GM23338 (cell line): ENCODE results near the gene SNX5. TPM values are rescaled to one million over a fixed set of nuclear protein-coding genes. Genes with fewer than 3 reads are reported as not detected.

Experiments
- ATAC-seq: fragments of 200-7000 bp; cut with Tn5 transposase; 3 replicates; pipeline ENCODE4 v1.9.1; 2020
- DNase-seq: peaks from one replicate; pipeline ENCODE4 v3.0.0-alpha.2; 2015; ENCODE audit warnings: low spot score
- H2AFZ ChIP-seq: fragments of 200-600 bp; sonication (generic); 2 replicates; pipeline ENCODE4 v1.8.0; 2016; ENCODE audit warnings: antibody characterized with exemption, mild to moderate bottlenecking, moderate library complexity
- H3F3A ChIP-seq: fragments of 200-600 bp; sonication (generic); replicated peaks from 2 replicates; pipeline ENCODE4 v1.8.0; 2017; ENCODE audit warnings: antibody characterized with exemption, mixed run types, low read depth
- H3K27ac ChIP-seq: fragments of 200-600 bp; sonication (generic); 2 replicates; pipeline ENCODE4 v1.6.1; 2016; ENCODE audit warnings: low read depth
- H3K27me3 ChIP-seq: fragments of 200-600 bp; sonication (generic); 2 replicates; pipeline ENCODE4 v1.8.0; 2016; ENCODE audit warnings: mild to moderate bottlenecking, mixed run types, moderate library complexity; ENCODE audit not compliant: insufficient read depth
- H3K36me3 ChIP-seq: fragments of 200-600 bp; sonication (generic); 2 replicates; pipeline ENCODE4 v1.8.0; 2016; ENCODE audit warnings: mild to moderate bottlenecking; ENCODE audit not compliant: insufficient read depth
- H3K4me1 ChIP-seq: fragments of 200-600 bp; sonication (generic); 2 replicates; pipeline ENCODE4 v1.8.0; 2016; ENCODE audit warnings: mild to moderate bottlenecking, moderate library complexity; ENCODE audit not compliant: insufficient read depth
- H3K4me2 ChIP-seq: fragments of 200-600 bp; sonication (generic); 2 replicates; pipeline ENCODE4 v1.7.1; 2017; ENCODE audit warnings: mixed run types
- H3K4me3 ChIP-seq: fragments of 200-600 bp; sonication (generic); 2 replicates; pipeline ENCODE4 v1.6.1; 2016; ENCODE audit warnings: mixed run types
- H3K79me2 ChIP-seq: fragments of 200-600 bp; sonication (generic); replicated peaks from 2 replicates; pipeline ENCODE4 v1.8.0; 2017; ENCODE audit warnings: mild to moderate bottlenecking; ENCODE audit not compliant: insufficient read depth
- H3K9me2 ChIP-seq: fragments of 200-600 bp; sonication (generic); 2 replicates; pipeline ENCODE4 v1.8.0; 2017; ENCODE audit not compliant: insufficient read depth
- H4K20me1 ChIP-seq: fragments of 200-600 bp; sonication (generic); replicated peaks from 2 replicates; pipeline ENCODE4 v1.8.0; 2017; ENCODE audit warnings: mild to moderate bottlenecking; ENCODE audit not compliant: insufficient read depth
- H3K27ac Mint-ChIP-seq: 2 replicates; pipeline ENCODE4 v1.8.0; 2020; ENCODE audit warnings: inconsistent platforms, mild to moderate bottlenecking, moderate library complexity, mixed read lengths
- H3K27me3 Mint-ChIP-seq: 3 replicates; pipeline ENCODE4 v1.8.0; 2022; ENCODE audit warnings: low read depth, mild to moderate bottlenecking, moderate library complexity, mixed read lengths, inconsistent platforms; ENCODE audit not compliant: insufficient read depth, poor library complexity
- H3K36me3 Mint-ChIP-seq: 3 replicates; pipeline ENCODE4 v1.8.0; 2021; ENCODE audit warnings: low read depth, mild to moderate bottlenecking, inconsistent platforms, moderate library complexity, mixed read lengths
- H3K4me1 Mint-ChIP-seq: 3 replicates; pipeline ENCODE4 v1.8.0; 2020; ENCODE audit warnings: mild to moderate bottlenecking, inconsistent platforms, mixed read lengths
- H3K4me3 Mint-ChIP-seq: 3 replicates; pipeline ENCODE4 v1.8.0; 2021; ENCODE audit warnings: moderate library complexity, mild to moderate bottlenecking, inconsistent platforms, mixed read lengths
- H3K9me3 Mint-ChIP-seq: 3 replicates; pipeline ENCODE4 v1.8.0; 2020; ENCODE audit warnings: moderate library complexity, mild to moderate bottlenecking, inconsistent platforms, mixed read lengths
- CREB1 ChIP-seq: fragments of 250-450 bp; sonication (Bioruptor Pico); IDR thresholded peaks from 2 replicates; pipeline ENCODE4 v1.5.0; 2020; ENCODE audit warnings: low read depth, mild to moderate bottlenecking, moderate library complexity
- ETS1 ChIP-seq: IDR thresholded peaks from 2 replicates; pipeline ENCODE4 v1.6.1; 2016; ENCODE audit warnings: antibody characterized with exemption
- EZH2phosphoT487 ChIP-seq: fragments of 200-600 bp; sonication (generic); IDR thresholded peaks from one replicate; pipeline ENCODE4 v1.8.1; 2018; ENCODE audit warnings: antibody characterized with exemption; ENCODE audit not compliant: unreplicated experiment
- NANOG ChIP-seq: IDR thresholded peaks from 2 replicates; pipeline ENCODE4 v1.6.1; 2016; ENCODE audit warnings: antibody characterized with exemption, borderline replicate concordance
- STAT1 ChIP-seq: IDR thresholded peaks from one replicate; pipeline ENCODE4 v1.6.1; 2016; ENCODE audit warnings: antibody characterized with exemption; ENCODE audit not compliant: unreplicated experiment
- ZNF114 ChIP-seq: fragments of 250-450 bp; sonication (Bioruptor Pico); IDR thresholded peaks from 2 replicates; pipeline ENCODE4 v1.5.0; 2020; ENCODE audit warnings: mild to moderate bottlenecking, moderate library complexity
- ZNF331 ChIP-seq: fragments of 250-450 bp; sonication (Bioruptor Pico); IDR thresholded peaks from 2 replicates; pipeline ENCODE4 v1.5.0; 2020; ENCODE audit warnings: low read depth, mild to moderate bottlenecking, moderate library complexity
- polyA plus RNA-seq: library from polyadenylated mRNA; unstranded; fragments of >200 nt; fragmentation: Nextera tagmentation; extraction: Ambion mirVana; gene quantifications from 2 replicates; pipeline ENCODE4 v1.2.1, GENCODE V29; 2016
- total RNA-seq: library from RNA; depleted of rRNA; stranded (reverse); fragments of >200 nt; shearing (Covaris generic); gene quantifications from 2 replicates; pipeline ENCODE4 v1.2.3, GENCODE V29; 2014
- TF ChIP-seq, protein P1 (sequence below): IDR thresholded peaks from one replicate; pipeline ENCODE4 v1.6.1; 2018; ENCODE audit warnings: antibody characterized with exemption; ENCODE audit not compliant: unreplicated experiment
- TF ChIP-seq, protein P2 (sequence below), 2 experiments: fragments of 200-600 bp in 1 of 2; sonication (generic) in 1 of 2; conservative IDR thresholded peaks; 2 replicates each; pipeline versions ENCODE4 v1.5.1 to v1.6.1; 2016 to 2017; ENCODE audit warnings: antibody characterized with exemption in 2 of 2, low read depth in 2 of 2, mild to moderate bottlenecking in 2 of 2, moderate library complexity in 1 of 2

SNX5 gene
- total and polyA plus RNA-seq, 2 experiments from 2014 or later, result 167 to 287 TPM

DNA sequence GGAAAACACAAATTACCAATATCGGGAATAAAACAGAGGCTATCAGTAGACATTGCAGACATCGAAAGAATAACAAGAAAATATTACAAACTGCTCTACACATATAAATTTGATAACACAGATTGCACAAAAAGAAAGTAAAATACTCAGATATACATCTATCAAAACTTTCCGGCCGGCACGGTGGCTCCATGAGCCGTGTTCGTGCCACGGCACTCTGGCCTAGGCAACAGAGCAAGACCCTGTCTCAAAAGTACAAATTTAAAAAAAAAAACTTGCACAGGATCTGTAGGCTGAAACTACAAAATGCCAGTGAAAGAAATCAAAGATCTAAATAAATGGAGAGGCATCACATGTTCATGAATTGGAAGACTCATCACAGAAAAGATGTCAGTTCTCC is 49.4 kb downstream of the SNX5 start:
- no peaks in the 10 kb centered on the region; the same call in 2 of the 3 replicates for H3K9me3 Mint-ChIP-seq
- Histone ChIP-seq H4K20me1 (no peaks in the 10 kb centered on the region), H3K4me2 (no peak overlapping the region), H3K27me3 (no peaks in the 10 kb centered on the region), H3K4me3 (no peak overlapping the region), H3K27ac (no peak overlapping the region), H3K36me3 (no peaks in the 10 kb centered on the region), H3K4me1 (no peaks in the 10 kb centered on the region), H3K79me2 (no peaks in the 10 kb centered on the region), H2AFZ (no peak overlapping the region), H3F3A (no peaks in the 10 kb centered on the region), H3K9me2 (no peaks in the 10 kb centered on the region)
- no peak overlapping the region for H3K27ac Mint-ChIP-seq
- no peak overlapping the region for H3K4me3 Mint-ChIP-seq
- no peak for TF ChIP-seq ETS1
- no peak for TF ChIP-seq STAT1
- ATAC-seq (no peak), DNase-seq (no peak)
- H3K4me1 Mint-ChIP-seq, result no peaks in the 10 kb centered on the region; the same call in 2 of the 3 replicates
- H3K36me3 Mint-ChIP-seq, result no peaks in the 10 kb centered on the region
- peaks cover 5% of the 10 kb centered on the region for H3K27me3 Mint-ChIP-seq

GRCh38 chr20:17917832-17918618 is 50.6 kb downstream of the SNX5 start:
- Histone ChIP-seq H3K4me2 (no peak overlapping the region), H3K4me3 (no peak overlapping the region), H3K79me2 (no peaks in the 10 kb centered on the region), H3K9me2 (no peaks in the 10 kb centered on the region), H3F3A (no peaks in the 10 kb centered on the region), H3K27ac (no peak overlapping the region), H3K36me3 (no peaks in the 10 kb centered on the region), H2AFZ (no peak overlapping the region), H3K27me3 (no peaks in the 10 kb centered on the region), H3K4me1 (no peaks in the 10 kb centered on the region), H4K20me1 (no peaks in the 10 kb centered on the region)
- no peaks in the 10 kb centered on the region; the same call in 2 of the 3 replicates for H3K9me3 Mint-ChIP-seq
- no peak overlapping the region for H3K4me3 Mint-ChIP-seq
- H3K27ac Mint-ChIP-seq, result no peak overlapping the region
- no peaks in the 10 kb centered on the region for H3K36me3 Mint-ChIP-seq
- H3K4me1 Mint-ChIP-seq, result no peaks in the 10 kb centered on the region; the same call in 2 of the 3 replicates
- no peak for ATAC-seq
- DNase-seq, result no peak
- peaks cover 5% of the 10 kb centered on the region for H3K27me3 Mint-ChIP-seq
- TF ChIP-seq ZNF331 (CRISPR knock-in tag), result no peak
- TF ChIP-seq ETS1, result no peak
- TF ChIP-seq ZNF114 (CRISPR knock-in tag), result no peak
- no peak for TF ChIP-seq STAT1
- no peak for TF ChIP-seq CREB1 (CRISPR knock-in tag)
- TF ChIP-seq, protein P1, sequence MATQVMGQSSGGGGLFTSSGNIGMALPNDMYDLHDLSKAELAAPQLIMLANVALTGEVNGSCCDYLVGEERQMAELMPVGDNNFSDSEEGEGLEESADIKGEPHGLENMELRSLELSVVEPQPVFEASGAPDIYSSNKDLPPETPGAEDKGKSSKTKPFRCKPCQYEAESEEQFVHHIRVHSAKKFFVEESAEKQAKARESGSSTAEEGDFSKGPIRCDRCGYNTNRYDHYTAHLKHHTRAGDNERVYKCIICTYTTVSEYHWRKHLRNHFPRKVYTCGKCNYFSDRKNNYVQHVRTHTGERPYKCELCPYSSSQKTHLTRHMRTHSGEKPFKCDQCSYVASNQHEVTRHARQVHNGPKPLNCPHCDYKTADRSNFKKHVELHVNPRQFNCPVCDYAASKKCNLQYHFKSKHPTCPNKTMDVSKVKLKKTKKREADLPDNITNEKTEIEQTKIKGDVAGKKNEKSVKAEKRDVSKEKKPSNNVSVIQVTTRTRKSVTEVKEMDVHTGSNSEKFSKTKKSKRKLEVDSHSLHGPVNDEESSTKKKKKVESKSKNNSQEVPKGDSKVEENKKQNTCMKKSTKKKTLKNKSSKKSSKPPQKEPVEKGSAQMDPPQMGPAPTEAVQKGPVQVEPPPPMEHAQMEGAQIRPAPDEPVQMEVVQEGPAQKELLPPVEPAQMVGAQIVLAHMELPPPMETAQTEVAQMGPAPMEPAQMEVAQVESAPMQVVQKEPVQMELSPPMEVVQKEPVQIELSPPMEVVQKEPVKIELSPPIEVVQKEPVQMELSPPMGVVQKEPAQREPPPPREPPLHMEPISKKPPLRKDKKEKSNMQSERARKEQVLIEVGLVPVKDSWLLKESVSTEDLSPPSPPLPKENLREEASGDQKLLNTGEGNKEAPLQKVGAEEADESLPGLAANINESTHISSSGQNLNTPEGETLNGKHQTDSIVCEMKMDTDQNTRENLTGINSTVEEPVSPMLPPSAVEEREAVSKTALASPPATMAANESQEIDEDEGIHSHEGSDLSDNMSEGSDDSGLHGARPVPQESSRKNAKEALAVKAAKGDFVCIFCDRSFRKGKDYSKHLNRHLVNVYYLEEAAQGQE, result no peak
- TF ChIP-seq EZH2phosphoT487, result no peak
- TF ChIP-seq NANOG, result no peak
- TF ChIP-seq, protein P2, sequence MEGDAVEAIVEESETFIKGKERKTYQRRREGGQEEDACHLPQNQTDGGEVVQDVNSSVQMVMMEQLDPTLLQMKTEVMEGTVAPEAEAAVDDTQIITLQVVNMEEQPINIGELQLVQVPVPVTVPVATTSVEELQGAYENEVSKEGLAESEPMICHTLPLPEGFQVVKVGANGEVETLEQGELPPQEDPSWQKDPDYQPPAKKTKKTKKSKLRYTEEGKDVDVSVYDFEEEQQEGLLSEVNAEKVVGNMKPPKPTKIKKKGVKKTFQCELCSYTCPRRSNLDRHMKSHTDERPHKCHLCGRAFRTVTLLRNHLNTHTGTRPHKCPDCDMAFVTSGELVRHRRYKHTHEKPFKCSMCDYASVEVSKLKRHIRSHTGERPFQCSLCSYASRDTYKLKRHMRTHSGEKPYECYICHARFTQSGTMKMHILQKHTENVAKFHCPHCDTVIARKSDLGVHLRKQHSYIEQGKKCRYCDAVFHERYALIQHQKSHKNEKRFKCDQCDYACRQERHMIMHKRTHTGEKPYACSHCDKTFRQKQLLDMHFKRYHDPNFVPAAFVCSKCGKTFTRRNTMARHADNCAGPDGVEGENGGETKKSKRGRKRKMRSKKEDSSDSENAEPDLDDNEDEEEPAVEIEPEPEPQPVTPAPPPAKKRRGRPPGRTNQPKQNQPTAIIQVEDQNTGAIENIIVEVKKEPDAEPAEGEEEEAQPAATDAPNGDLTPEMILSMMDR (conservative IDR thresholded peaks at IDR 0.05; ENCODE audit: low read depth in 2 of 2), result no peak
